Central memory CD4-positive, alpha-beta T cell (primary cell): Measurements from ENCODE around the gene HRG.

ENCODE experiments used
- DNase-seq: peaks from one replicate; pipeline ENCODE4 v3.0.0; 2022

HRG gene

GRCh38 chr3:186638259-186638658 is 27.6 kb upstream of the HRG start:
- DNase-seq = no peak

- DNase-seq = no peak
Measured at GRCh38 chr3:186639778-186640472, 25.9 kb upstream of the HRG start, which contains the start of gene FETUB. Gene FETUB (plus strand): TSS chr3:186640399. CDS start chr3:186640461, 62 bp downstream.

- DNase-seq = no peak
Measured at GRCh38 chr3:186640473-186640818, 25.4 kb upstream of the HRG start.

- DNase-seq = no peak
Measured at GRCh38 chr3:186640929-186641328, 24.9 kb upstream of the HRG start.

- DNase-seq = no peak
Measured at GRCh38 chr3:186642014-186642413, 23.8 kb upstream of the HRG start.

GRCh38 chr3:186643493-186643892 is 22.3 kb upstream of the HRG start:
- DNase-seq = no peak

- DNase-seq = no peak
Measured at GRCh38 chr3:186644683-186645082, 21.1 kb upstream of the HRG start.

- DNase-seq = no peak
Measured at GRCh38 chr3:186646106-186646505, 19.7 kb upstream of the HRG start.

GRCh38 chr3:186646841-186647240 is 19.0 kb upstream of the HRG start:
- DNase-seq = no peak

- DNase-seq = no peak
Measured at GRCh38 chr3:186648851-186649250, 17.0 kb upstream of the HRG start.

GRCh38 chr3:186651678-186652215 is 14.1 kb upstream of the HRG start:
- DNase-seq = no peak

GRCh38 chr3:186653080-186653707 is 12.6 kb upstream of the HRG start:
- DNase-seq = no peak

GRCh38 chr3:186653984-186654383 is 11.8 kb upstream of the HRG start:
- no peak for DNase-seq

GRCh38 chr3:186663361-186664118 is 2.3 kb upstream of the HRG start:
- no peak for DNase-seq

- no peak for DNase-seq
Measured at GRCh38 chr3:186664119-186664495, 1.7 kb upstream of the HRG start.

- DNase-seq = no peak
Measured at GRCh38 chr3:186664506-186664905, 1.3 kb upstream of the HRG start.

GRCh38 chr3:186668426-186668825 is 2.6 kb downstream of the HRG start:
- no peak for DNase-seq

GRCh38 chr3:186669378-186670084 is 3.7 kb downstream of the HRG start:
- no peak for DNase-seq

- DNase-seq = no peak
Measured at GRCh38 chr3:186670155-186670554, 4.3 kb downstream of the HRG start.

GRCh38 chr3:186671051-186671450 is 5.2 kb downstream of the HRG start:
- no peak for DNase-seq

- no peak for DNase-seq
Measured at GRCh38 chr3:186678604-186679003, 12.8 kb downstream of the HRG start.

GRCh38 chr3:186679151-186679550 is 13.3 kb downstream of the HRG start:
- no peak for DNase-seq

GRCh38 chr3:186680869-186681268 is 15.1 kb downstream of the HRG start:
- no peak for DNase-seq
